HUES64 (cell line): ENCODE measurements around the gene IAH1. TPM values are rescaled to one million over a fixed set of nuclear protein-coding genes. Genes with fewer than 3 reads are reported as not detected.

Source experiments
- H3K27ac ChIP-seq: 2 replicates; pipeline ENCODE4 v1.7.0; 2013; ENCODE audit warnings: low read depth, low read length, inconsistent platforms
- H3K27me3 ChIP-seq: 2 replicates; pipeline ENCODE4 v1.6.1; 2013; ENCODE audit warnings: mild to moderate bottlenecking, low read length; ENCODE audit not compliant: insufficient read depth
- H3K36me3 ChIP-seq: 2 replicates; pipeline ENCODE4 v1.6.1; 2013; ENCODE audit warnings: mild to moderate bottlenecking, low read length; ENCODE audit not compliant: insufficient read depth
- H3K4me1 ChIP-seq: 2 replicates; pipeline ENCODE4 v1.6.1; 2013; ENCODE audit warnings: mild to moderate bottlenecking, low read length, moderate library complexity; ENCODE audit not compliant: insufficient read depth
- H3K4me3 ChIP-seq: 2 replicates; pipeline ENCODE4 v1.5.1; 2013; ENCODE audit warnings: mild to moderate bottlenecking, low read length, moderate library complexity
- H3K9ac ChIP-seq: 2 replicates; pipeline ENCODE4 v1.6.1; 2013; ENCODE audit warnings: mild to moderate bottlenecking, low read depth, low read length
- H3K9me3 ChIP-seq: 2 replicates; pipeline ENCODE4 v1.6.1; 2013; ENCODE audit warnings: low read depth, low read length; ENCODE audit not compliant: insufficient read depth
- WGBS: fragments of 150-250, 120-280 bp; methylation state at CpG from one replicate; pipeline ENCODE4 v1.1.7; 2013; ENCODE audit warnings: missing lambda C conversion rate; 5-methylcytosine and 5-hydroxymethylcytosine counted together
- polyA plus RNA-seq, 2 experiments: library from polyadenylated mRNA; stranded (reverse); fragments of 50-300 nt; gene quantifications; one replicate each; pipeline ENCODE4 v1.2.3, GENCODE V29; 2013

Gene IAH1, protein sequence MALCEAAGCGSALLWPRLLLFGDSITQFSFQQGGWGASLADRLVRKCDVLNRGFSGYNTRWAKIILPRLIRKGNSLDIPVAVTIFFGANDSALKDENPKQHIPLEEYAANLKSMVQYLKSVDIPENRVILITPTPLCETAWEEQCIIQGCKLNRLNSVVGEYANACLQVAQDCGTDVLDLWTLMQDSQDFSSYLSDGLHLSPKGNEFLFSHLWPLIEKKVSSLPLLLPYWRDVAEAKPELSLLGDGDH
- 8.8 TPM for polyA plus RNA-seq (2013, experiment 1 of 2)
- polyA plus RNA-seq (2013, experiment 2 of 2): 8.5 TPM

DNA sequence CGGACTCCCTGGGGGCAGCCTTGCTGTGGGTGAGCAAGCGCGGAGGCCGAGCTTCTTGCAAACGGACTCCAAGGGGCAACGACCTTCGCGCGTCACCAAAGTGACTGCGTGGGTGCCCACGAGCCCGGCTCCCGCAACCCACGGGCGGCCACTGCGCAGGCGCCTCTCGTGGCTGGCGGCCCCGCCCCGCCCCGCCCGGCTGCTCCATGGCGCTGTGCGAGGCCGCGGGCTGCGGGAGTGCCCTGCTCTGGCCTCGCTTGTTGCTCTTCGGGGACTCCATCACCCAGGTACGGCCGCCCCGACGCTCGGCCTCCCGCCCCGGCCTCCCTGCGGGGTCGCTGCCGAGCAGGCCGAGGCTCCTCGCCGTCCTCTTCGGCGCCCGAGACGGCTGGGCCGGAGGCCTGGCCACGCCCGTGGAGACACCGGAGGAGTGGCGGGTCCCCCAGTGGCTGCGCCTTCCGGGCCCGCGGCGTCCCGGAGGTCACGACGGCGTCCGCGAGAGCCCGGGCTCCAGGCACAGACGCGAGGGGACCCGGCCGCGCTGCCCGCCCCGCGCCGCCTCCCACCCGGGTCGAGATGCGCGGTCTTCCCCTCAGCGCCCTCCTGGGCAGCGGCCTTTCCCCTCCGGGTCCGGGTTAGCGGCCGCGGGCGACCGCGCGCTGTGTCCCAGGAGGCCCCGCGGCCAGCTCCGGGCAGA, at the start of gene IAH1:
Gene IAH1, plus strand, starts transcription at position 191 of the 697 bp plus-strand sequence. Its CDS starts 16 bp downstream, at position 207.
- Histone ChIP-seq H3K27me3 (peaks cover 11% of the 10 kb centered on the region; the same call in 1 of the 2 replicates), H3K4me1 (no peaks in the 10 kb centered on the region), H3K27ac (no peak within 1 kb of the TSS), H3K36me3 (peaks cover 29% of the 10 kb centered on the region), H3K9me3 (no peaks in the 10 kb centered on the region), H3K9ac (peak within 1 kb of the TSS; percentile 72), H3K4me3 (peak within 1 kb of the TSS; percentile 62)
- WGBS: 62% methylated on average over 91 of the region's 91 CpGs

DNA sequence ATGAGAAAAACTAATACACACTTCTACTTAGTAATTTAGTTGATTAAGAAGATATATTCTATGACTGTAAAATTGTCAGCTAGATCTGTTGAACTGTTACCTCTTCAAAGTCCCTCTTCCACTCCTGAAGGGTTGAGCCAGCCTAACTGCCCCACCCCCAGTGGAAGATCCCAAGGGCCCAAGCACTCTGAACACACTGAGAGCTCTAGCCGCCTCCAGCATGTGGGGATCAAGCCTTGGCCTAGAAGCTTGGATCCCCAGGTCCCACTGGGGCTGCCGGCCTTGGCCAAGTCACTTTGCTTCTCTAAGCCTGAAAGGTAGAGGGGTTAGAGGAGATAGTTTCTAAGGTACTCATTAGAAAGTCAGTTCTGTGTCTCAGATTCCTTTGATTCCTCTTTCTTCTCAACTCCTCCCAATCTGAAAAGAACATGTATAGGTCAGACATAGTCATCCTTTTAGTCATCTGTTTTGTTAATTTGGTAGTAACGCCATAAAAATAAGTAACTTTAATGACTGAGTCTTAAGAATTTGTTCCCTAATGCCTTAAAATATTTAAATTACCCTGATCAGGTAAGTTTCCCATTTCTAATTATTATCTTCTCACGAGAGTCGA, 45.3 kb upstream of the IAH1 start:
- H3K4me3 ChIP-seq: no peak overlapping the region
- WGBS: 94% methylated on average over 2 of the region's 5 CpGs
- H3K9ac ChIP-seq: no peak overlapping the region
- H3K27me3 ChIP-seq: no peaks in the 10 kb centered on the region
- no peak overlapping the region for H3K27ac ChIP-seq
- H3K36me3 ChIP-seq: peaks cover 58% of the 10 kb centered on the region
- H3K4me1 ChIP-seq: 0 out of 2 replicates have a peak, but pooled peaks cover 9% of the 10 kb centered on the region
- no peaks in the 10 kb centered on the region for H3K9me3 ChIP-seq

DNA sequence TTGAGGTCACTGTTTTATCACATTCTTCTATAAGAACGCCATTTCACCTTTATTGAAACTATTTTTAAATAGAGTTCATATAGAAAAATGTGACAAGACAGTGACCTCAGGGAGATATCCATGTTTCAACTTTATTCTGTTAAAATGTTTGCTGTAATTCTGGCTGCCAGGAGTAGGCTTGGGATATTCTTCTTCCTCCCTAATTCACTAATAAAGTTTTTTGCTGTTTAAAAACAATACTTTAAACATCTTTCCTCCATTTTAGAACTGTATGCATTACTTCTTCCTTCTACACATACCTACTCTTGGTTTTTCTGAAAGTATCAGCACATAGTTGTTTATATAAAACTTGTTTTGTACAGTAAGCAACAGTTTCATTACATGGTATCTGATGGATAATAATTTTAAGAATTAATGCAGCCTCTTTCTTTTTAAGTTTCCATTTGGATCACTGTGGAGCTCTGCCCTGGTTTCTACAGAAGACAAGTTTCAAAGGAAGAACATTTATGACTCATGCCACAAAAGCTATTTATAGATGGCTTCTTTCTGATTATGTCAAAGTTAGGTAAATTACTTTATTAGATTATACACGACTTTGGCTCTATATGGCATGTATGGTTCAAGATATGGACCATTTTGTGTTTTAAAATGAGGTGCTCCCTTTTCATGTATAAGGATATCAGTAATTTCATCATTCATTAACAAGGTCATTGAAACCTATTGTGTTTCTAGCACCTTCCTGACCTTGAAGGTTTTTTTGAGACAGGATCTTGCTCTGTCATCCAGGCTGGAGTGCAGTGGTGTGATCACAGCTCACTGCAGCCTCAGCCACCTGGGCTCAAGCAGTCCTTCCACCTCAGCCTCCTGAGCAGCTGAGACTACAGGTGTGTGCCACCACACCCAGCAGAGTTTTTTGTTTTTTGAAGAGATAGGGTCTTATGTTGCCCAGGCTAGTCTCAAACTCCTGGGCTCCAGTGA, 43.7 kb upstream of the IAH1 start:
- no peak overlapping the region for H3K9ac ChIP-seq
- H3K27me3 ChIP-seq: no peaks in the 10 kb centered on the region
- WGBS: 100% methylated on average over 1 of the region's 2 CpGs
- H3K27ac ChIP-seq: no peak overlapping the region
- no peaks in the 10 kb centered on the region for H3K9me3 ChIP-seq
- H3K4me1 ChIP-seq: no peaks in the 10 kb centered on the region
- peaks cover 71% of the 10 kb centered on the region for H3K36me3 ChIP-seq
- no peak overlapping the region for H3K4me3 ChIP-seq

DNA sequence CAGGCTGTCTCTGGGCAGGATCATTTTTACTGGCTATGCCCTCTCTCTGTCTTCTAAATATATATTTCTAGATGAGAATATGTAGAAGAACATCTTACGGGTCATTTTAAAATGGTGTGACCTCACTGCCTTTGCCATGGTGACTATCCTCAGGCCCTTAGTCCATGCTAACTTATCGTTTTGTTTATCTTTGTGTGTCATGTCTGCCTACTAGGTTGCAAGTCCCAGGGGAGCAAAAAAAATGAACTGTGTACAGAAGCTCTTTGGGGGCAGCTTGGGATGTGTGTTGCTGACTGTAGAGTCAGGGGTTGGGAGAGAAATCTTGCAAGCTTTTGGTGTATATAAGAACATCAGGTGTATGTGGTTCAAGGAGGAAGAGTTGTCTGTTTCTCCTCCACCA, 39.9 kb upstream of the IAH1 start:
- H3K9me3 ChIP-seq: no peaks in the 10 kb centered on the region
- no peak overlapping the region for H3K27ac ChIP-seq
- H3K9ac ChIP-seq: no peak overlapping the region
- H3K36me3 ChIP-seq: peaks cover 93% of the 10 kb centered on the region
- WGBS: 93% methylated on average over 2 of the region's 2 CpGs
- H3K4me3 ChIP-seq: no peak overlapping the region
- no peaks in the 10 kb centered on the region for H3K27me3 ChIP-seq
- H3K4me1 ChIP-seq: no peaks in the 10 kb centered on the region

DNA sequence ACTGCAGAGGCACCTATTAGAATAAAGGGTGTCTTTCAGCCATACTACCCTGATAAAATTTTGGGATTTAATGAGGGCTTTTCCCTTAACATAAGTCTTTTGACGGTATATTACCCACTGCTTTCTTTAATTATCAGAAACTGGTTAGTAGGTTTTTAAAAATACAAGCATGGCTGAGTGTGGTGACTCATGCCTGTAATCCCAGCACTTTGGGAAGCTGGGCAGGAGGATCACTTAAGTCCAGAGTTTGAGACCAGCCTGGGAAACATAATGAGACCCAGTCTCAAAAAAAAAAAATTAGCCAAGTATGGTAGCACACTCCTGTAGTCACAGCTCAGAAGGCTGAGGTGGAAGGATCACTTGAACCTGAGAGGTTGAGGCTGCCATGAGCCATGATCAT, 34.8 kb upstream of the IAH1 start:
- no CpG with 5 or more reads among the region's 1 CpG for WGBS

DNA sequence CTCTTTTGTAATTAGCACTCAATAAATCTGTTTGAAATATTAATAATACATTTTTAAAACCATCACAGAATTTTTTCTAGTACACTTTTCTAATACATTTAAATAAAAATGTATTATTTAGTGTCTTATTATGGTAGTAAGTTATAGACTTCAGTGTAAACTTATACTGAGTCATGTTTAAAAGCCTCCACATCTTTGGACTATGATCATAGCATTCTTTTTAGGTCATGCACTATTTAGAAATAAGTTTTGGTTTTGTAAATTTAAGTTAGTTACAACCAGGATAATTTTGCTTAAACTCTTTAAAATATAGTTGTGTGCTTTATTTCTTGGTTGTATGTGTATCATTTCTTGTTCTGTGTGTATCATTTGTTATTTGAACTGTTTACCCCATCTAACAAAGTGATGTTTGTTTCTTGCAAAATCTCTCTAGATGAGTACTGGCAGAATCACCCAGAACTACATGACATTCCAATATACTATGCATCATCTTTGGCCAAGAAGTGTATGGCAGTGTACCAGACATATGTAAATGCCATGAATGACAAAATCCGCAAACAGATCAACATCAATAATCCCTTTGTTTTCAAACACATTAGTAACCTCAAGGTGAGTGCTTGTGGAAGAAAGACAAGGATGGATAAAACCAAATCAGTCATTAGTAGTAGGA, 34.2 kb upstream of the IAH1 start:
- Histone ChIP-seq H3K9me3 (no peaks in the 10 kb centered on the region), H3K27ac (no peak overlapping the region), H3K4me1 (no peaks in the 10 kb centered on the region), H3K36me3 (peaks cover 91% of the 10 kb centered on the region), H3K27me3 (no peaks in the 10 kb centered on the region), H3K4me3 (no peak overlapping the region), H3K9ac (no peak overlapping the region)
- 100% methylated on average over 1 of the region's 1 CpG for WGBS

More for the DNA sequence above, 34.8 kb upstream of the IAH1 start:
- peaks cover 92% of the 10 kb centered on the region for H3K36me3 ChIP-seq
- H3K4me3 ChIP-seq: no peak overlapping the region
- no peaks in the 10 kb centered on the region for H3K4me1 ChIP-seq
- H3K9me3 ChIP-seq: no peaks in the 10 kb centered on the region
- H3K27ac ChIP-seq: no peak overlapping the region
- H3K9ac ChIP-seq: no peak overlapping the region
- no peaks in the 10 kb centered on the region for H3K27me3 ChIP-seq

DNA sequence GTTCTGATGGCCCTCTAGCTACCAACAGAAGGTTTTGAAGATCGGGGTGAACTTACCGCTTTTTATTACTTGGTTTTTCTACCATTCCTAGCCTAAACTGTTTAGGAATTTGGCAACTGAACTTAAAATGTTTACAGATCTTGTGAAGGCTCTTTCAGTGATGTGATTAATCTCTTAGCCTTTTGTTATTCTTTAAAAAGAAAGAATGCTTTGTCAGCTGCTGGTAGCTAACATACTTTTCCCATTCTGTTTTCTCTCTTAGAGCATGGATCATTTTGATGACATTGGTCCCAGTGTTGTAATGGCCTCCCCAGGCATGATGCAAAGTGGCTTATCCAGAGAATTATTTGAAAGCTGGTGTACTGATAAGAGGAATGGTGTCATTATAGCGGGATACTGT, 32.8 kb upstream of the IAH1 start:
- Histone ChIP-seq H3K4me3 (no peak overlapping the region), H3K27ac (no peak overlapping the region), H3K9ac (no peak overlapping the region), H3K4me1 (no peaks in the 10 kb centered on the region), H3K27me3 (no peaks in the 10 kb centered on the region), H3K36me3 (peaks cover 94% of the 10 kb centered on the region), H3K9me3 (no peaks in the 10 kb centered on the region)
- WGBS: 65% methylated on average over 3 of the region's 3 CpGs

DNA sequence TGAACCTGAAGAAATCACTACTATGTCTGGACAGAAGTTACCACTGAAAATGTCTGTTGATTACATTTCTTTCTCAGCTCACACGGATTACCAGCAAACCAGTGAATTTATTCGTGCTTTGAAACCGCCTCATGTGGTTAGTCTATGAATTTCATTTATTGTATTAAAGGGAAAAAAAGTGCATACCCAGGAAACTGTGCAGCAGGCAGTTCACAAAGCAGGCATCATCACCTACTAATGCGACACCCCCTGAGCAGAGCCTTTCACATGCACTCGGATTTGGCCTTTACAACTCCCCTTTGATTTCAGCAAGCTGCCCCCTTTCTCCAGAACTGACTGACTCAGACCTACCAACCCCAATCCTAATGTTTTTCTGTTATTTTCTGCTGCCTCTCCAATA, 30.8 kb upstream of the IAH1 start:
- H3K9ac ChIP-seq: no peak overlapping the region
- H3K4me1 ChIP-seq: no peaks in the 10 kb centered on the region
- peaks cover 94% of the 10 kb centered on the region for H3K36me3 ChIP-seq
- no peak overlapping the region for H3K27ac ChIP-seq
- H3K27me3 ChIP-seq: no peaks in the 10 kb centered on the region
- H3K9me3 ChIP-seq: no peaks in the 10 kb centered on the region
- no peak overlapping the region for H3K4me3 ChIP-seq
- 97% methylated on average over 5 of the region's 5 CpGs for WGBS

DNA sequence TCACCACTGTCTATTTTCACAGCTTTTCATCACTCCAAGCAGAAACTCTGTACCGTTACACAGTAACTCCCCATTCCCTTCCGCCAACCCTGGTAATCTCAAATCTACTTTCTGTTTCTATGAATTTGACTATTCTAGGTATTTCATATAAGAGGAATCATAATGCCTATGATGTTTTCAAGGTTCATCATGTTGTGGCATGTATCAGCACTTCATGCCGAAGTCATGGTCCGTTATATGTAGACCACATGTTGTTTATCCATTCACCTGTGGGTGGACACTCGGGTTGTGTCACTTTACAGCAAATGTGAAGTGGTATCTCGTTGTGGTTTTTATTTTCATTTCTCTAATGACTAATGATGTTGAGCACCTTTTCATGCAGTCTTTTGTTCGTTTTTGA, 29.3 kb upstream of the IAH1 start:
- WGBS: 83% methylated on average over 7 of the region's 7 CpGs
- no peaks in the 10 kb centered on the region for H3K4me1 ChIP-seq

DNA sequence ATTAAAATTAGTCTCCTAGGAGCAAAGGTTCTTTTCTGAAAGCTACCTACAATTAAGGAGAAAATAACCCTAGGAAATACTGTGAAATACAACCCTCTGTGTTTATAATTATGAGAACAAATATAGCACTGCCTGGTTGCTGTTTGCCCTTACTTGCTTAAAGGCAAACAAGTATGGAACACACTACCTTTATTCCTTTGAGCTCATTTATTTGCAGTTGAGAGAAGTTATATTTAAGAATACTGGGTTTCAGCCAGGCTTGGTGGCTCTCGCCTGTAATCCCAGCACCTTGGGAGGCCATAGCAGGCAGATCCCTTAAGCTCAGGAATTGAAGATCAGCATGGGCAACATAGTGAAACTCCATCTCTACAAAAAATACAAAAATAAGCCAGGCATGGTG, 23.1 kb upstream of the IAH1 start:
- Histone ChIP-seq H3K27me3 (no peaks in the 10 kb centered on the region), H3K9ac (no peak overlapping the region), H3K4me3 (no peak overlapping the region), H3K27ac (no peak overlapping the region), H3K9me3 (no peaks in the 10 kb centered on the region), H3K36me3 (peaks cover 86% of the 10 kb centered on the region), H3K4me1 (no peaks in the 10 kb centered on the region)
- WGBS: 92% methylated on average over 1 of the region's 1 CpG

More for the DNA sequence above, 29.3 kb upstream of the IAH1 start:
- no peak overlapping the region for H3K27ac ChIP-seq
- H3K27me3 ChIP-seq: no peaks in the 10 kb centered on the region
- H3K9me3 ChIP-seq: no peaks in the 10 kb centered on the region
- H3K4me3 ChIP-seq: no peak overlapping the region
- H3K9ac ChIP-seq: no peak overlapping the region
- H3K36me3 ChIP-seq: peaks cover 94% of the 10 kb centered on the region
